NCI-H128 (cell line): Measurements from ENCODE around the gene ASTN2.

Experiments
- DNase-seq: peaks from one replicate; lab custom pipeline; 2025; ENCODE audit not compliant: unreplicated experiment; lab: John Stamatoyannopoulos, UW

ASTN2 gene

GRCh38 chr9:116688806-116689485, 725.9 kb downstream of the ASTN2 start:
- DNase-seq = no peak

- DNase-seq = no peak
Measured at GRCh38 chr9:116687754-116688135, 727.1 kb downstream of the ASTN2 start.

DNA sequence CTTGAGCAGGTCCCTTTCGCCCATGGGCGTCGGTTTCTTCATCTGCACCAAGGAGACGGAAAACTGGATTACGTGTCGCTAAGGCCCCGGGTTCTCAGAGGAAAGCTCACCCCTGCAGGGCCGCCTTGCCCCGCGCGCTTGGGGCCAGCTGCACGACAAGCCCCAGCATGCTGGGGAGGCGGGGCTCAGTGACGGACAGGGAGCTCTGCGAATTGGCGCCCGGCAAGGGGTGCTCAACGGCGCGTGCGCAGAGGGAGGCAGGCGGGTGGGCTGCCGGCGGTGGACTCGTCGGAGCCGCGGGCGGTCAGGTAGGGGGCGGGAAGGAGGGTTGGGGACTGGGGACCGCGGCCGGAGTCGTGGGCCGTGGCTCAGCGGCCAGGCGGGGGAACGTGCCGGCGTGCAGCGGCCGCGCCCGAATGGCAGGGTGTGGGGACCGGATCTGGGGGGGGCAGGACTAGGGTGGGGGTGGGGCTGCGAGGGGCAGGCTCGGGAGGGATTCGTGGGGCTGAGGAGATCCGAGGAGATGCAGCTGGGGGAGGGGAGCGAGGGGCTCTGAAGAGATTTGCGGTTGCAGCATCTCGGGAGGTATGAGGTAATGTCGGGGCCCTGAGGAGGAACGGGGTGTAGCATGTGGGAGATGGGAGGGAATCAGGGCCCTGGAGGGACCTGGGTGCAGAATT, 727.6 kb downstream of the ASTN2 start, which contains the start of gene TRIM32:
Gene TRIM32, plus strand, starts transcription at position 232 of the 680 bp plus-strand sequence. CDS start 10,438 bp downstream, outside the sequence.
- peak; percentile 88 for DNase-seq

- no peak for DNase-seq
Measured at GRCh38 chr9:116686693-116687073, 728.2 kb downstream of the ASTN2 start.

DNA sequence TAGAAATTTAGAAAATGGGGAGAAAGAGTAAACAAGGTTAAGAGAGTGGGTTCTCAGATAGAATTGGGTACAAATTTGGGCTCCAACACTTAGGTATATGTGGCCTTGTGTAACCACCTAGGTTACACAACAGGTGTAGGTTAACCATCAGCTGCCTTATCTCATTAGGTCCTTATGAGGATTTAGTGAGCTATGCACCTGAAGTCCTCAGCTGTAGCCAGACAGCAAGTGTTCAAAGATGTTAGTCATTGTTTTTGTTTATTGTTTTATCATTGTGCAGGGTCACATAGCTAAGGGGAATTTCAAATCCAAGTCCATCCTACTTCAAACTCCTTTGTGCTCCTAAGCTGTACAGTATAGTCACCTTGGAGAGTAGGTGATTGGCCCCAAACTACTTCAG, 728.7 kb downstream of the ASTN2 start:
- no peak for DNase-seq

DNA sequence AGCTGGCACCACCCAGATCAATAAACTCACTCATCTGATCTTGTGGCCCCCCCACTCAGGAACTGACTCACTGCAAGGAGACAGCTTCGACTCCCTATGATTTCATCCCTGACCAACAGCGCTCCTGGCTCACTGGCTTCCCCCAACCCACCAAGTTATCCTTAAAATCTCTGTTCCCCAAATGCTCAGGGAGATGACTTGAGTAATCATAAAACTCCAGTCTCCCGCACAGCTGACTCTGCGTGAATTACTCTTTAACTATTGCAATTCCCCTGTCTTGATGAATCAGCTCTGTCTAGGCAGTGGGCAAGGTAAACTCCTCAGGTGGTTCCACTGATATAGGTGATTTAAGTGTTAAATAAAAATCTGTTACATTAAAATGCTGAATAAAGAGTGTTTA, 729.7 kb downstream of the ASTN2 start:
- DNase-seq = no peak

GRCh38 chr9:116683535-116683934, 731.3 kb downstream of the ASTN2 start:
- no peak for DNase-seq

GRCh38 chr9:116674210-116674980, 740.5 kb downstream of the ASTN2 start:
- DNase-seq = no peak

- DNase-seq = no peak
Measured at GRCh38 chr9:116673375-116673774, 741.5 kb downstream of the ASTN2 start.

DNA sequence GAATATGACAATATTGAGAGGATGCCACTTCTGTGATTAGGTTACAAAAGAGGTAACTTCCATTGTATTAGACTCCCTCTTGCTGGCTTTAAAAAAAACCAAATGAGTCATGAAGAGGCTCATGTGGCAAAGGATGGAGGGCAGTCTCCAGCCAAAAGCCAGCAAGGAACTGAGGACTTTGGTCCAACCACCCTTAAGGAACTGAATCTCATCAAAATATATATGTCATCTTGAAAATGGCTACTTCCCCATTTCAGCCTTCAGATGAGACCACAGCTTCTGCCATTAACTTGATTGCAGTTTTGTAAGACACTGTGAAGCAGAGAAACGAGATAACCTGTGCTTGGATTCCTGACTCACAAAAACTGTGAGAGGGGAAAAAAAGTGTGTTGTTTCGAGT, 743.3 kb downstream of the ASTN2 start:
- no peak for DNase-seq

DNA sequence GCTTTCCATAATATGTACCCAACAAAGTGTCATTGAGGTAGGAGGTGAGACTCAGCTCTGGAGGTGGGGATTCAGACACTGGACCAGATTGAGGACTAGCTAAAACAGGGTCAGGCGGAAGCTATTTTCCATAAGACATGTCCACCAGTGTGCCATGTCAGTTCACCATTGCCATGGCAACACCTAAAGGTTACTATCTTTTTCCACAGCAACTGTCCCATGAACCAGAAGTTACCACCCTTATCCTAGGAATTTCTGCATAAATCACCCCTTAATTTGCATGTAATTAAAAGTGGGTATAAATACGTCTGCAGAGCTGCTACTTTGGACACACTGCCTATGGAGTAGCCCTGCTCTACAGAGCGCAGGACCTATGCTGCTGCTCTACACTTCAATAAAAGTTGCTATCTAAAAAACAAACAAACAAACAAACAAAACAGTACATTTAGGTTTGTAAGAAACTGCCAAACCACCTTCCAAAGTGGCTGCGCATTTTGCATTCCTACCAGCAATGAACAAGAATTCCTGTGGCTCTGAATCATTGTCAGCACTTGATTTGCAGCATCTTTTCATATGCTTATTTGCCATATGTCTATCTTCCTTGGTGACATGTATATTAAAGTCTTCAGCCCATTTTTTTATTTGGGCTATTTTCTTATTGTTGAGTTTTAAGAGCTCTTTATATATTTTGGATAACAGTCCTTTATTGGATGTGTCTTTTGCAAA, 745.7 kb downstream of the ASTN2 start:
- DNase-seq = no peak

GRCh38 chr9:116663581-116663980, 751.3 kb downstream of the ASTN2 start:
- no peak for DNase-seq

DNA sequence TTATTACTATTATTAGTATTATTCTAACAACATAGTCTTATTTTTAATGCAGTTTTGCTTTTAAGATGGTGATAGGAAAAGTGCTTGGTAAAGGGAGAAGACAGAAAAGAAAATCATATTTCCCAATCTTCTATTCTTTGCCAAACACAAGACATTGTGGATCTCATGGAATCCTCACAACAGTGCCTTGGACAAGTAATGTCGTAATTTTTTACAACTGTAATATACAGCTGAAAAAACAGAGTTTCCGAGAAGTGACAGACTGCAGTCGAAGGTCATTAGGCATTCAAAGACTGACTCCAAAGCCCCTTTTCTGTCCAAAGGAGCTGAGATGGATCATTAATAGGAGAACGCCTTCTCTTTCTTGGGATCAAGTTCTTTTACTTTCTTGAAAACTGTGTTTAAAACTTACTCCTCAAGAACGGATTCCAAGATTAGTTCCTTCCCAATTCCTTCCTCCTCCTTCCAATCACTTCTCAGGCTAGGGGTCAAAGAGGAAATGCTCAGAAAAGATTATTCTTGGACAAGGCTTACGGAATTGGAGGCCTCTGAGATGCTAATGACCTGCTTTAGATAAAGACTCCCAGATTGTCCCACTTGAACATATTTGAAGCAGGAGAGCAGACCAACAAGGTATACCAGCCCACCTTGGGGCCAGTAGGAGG, 752.1 kb downstream of the ASTN2 start:
- DNase-seq = no peak

DNA sequence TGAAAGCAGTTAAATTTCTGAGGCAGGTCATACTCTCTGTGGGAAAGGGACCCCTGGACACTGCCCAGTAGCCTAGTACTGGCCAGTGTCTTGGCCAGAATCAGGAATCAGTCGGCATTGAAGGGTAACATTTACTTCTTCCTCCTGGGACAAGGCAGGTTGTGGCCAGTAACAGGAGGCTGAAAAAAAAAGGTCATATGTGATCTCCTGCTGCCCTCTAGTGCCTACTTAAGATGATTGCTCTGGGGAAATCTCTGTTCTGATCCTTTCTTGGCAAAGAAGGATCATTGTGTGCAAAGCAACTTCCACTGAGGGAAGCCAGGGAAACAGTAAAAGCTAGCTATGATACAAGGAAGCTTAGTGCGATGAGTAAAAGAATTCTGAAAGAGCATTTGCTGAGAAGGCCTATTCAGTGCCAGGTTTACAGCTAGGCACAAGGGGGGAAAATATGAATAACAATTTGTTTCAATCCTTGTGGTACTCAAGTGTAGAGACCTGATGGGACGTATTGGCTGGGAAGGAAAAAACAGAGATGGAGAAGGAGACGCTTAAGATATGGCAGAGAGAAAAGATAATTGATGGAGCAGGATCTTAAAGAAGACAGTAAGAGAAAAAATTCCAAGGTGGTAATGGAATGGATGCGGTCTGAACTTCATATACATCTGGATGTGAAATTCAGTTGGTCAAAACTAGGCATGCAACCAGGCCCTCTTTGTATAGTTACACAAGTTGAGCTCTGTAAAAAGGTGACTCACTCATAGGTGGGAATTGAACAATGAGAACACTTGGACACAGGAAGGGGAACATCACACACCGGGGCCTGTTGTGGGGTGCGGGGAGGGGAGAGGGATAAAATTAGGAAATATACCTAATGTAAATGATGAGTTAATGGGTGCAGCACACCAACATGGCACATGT, 753.6 kb downstream of the ASTN2 start:
- DNase-seq = no peak

DNA sequence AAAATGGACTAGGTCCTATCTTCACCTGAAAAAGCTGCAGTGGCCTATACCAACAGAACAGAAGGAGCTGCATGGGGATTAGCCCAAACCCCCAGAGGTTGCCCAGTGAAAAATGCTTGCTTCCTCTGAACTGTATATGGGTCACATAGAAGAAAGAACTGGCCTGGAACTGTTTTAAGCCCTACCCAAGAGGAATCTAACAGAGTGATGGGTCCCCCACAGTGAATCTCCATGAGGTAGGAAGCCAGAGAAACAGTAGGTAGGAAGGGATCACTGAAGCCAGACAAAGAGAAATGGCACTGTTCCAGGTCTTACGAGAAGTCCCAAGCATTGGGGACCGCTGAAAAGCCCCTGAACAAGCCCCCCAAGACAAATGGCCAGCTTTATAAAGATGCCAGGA, 756.6 kb downstream of the ASTN2 start:
- DNase-seq = no peak

DNA sequence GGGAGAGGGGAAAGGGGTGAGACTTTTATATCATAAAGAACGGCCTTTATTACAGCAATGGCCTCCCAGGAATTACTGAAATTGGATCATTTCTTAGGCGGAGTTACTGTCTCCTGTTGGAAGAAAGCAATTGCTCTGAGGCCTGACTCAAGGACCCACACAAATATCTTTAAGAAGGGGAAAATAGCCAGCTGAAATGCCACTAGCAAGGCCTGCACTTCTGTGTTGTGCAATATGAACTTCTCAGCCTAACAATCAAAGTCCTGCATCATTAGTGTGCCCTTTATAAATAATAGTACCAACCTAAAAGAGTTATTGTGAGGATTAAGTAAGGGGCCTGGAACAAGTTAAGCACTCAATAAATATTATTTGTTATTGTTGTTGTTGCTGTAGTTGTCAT, 757.9 kb downstream of the ASTN2 start:
- DNase-seq = no peak

GRCh38 chr9:116656501-116656971, 758.3 kb downstream of the ASTN2 start:
- DNase-seq = no peak

- DNase-seq = no peak
Measured at GRCh38 chr9:116654059-116654355, 760.9 kb downstream of the ASTN2 start.

DNA sequence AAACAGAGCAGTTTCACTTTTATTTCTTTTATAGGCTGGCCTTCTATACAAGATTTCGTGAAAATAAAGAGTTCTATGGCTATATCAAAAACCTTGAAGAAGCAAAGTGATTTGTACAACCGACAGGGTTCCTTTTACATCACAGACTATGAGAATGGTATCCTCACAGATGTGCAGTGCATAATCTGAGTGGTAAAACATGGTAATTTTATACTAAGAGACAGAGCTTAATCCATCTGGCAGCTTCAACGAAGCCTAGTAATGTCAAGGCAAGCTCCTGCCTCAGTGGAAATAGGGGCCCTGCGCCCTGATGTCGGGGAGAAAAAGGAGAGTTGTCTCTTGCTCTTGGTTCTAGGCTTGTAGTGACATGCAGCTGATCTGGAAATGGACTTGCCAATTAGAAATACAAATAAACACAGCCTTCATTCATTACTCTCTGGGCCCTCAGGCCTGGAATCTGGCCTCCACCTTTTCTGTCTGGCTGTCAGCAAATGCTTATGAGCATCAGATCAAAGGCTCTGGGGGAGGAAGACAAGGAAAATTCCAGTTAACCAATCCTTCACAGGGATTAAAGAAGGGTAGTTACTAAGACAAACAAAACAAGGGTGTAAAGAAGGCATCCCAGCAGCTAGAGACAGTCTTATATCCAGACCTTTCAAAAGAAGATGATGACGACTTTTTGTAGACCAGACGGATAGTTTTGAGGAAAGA, 761.4 kb downstream of the ASTN2 start:
- DNase-seq = no peak
